HG03280 (cell line): ENCODE results near the gene STK35.

Experiments
- ATAC-seq: cut with Tn5 transposase; IDR thresholded peaks from one replicate; pipeline ENCODE4 v1.9.1; 2021; ENCODE audit warnings: mild to moderate bottlenecking, moderate library complexity; ENCODE audit not compliant: unreplicated experiment

STK35 gene

DNA sequence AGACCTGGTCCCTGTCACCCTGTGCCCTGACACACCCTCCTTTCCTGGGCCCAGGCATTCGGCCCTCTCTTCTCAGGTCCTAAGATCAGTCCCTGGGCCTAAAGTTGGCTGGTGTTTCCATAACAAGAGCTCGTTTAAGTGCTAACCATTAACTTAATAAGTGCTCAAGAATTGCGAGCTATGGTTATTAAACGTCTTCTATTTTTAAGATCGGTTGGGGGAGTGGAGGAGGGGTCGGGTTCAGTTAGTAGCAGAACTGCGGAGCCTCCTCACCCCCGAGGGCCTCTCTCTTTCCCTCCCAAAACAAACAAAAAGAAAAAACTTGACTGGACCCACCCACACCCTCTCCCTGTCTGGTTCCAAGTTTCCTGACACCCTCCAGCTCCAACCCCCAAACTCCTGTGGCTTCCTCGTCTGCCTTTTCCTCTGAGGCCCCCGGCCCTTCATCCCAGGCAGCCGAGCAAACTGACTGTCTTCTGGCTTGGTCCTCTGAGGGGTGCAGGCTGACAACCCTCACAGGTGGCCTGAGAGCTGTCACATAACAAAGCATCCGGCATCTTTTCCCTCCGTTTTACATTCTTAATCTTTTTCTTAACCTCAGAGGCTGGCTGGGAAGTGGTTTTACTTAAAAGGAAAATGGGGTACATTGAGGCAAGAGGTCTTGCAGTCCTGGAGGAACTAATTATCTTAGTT, 2.0 kb downstream of the STK35 start:
- ATAC-seq, result no peak

DNA sequence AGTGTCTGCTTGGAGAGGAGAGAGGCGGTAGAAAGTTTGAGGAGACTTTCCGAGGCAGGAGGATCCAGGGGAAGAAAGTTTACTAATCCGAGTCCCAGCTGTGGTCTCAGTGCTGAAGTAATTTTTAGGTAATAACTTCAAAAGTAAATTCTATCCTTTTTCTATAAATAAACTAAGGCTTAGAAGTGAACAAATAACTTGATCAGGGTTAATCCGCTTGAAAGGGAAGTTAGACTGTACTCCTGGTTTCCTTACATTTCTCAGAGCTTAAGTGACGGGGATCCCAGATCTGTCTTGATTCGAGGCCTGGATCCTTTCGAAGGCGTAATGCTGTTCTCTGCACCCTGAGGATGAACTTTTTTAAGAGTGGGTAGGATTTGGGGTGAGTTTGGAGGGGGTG, 2.6 kb downstream of the STK35 start:
- no peak for ATAC-seq

DNA sequence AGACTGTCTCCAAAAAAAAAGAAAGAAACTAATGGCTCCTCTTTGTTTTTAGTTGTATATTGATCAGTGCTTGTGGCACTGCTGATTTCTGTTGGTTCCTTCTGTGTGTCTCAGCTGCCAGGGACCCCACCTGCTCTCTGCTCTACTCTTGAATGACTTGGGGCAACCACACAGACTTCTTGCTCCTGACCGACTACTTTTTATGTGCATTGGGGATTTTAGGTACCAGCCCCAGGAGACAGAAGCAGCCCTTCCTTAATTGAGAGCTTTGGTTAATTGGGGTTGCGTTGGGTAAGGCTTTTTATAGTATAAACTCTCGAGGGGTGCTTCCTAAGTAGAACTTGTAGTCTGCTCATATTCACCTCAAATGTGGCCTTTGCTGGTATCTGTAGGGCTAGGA, 6.9 kb downstream of the STK35 start:
- ATAC-seq, result no peak

GRCh38 chr20:2108987-2109386, 7.4 kb downstream of the STK35 start:
- ATAC-seq, result no peak

- no peak for ATAC-seq
Observed at GRCh38 chr20:2109425-2110210, 8.0 kb downstream of the STK35 start.

GRCh38 chr20:2112910-2113309, 11.3 kb downstream of the STK35 start:
- no peak for ATAC-seq

DNA sequence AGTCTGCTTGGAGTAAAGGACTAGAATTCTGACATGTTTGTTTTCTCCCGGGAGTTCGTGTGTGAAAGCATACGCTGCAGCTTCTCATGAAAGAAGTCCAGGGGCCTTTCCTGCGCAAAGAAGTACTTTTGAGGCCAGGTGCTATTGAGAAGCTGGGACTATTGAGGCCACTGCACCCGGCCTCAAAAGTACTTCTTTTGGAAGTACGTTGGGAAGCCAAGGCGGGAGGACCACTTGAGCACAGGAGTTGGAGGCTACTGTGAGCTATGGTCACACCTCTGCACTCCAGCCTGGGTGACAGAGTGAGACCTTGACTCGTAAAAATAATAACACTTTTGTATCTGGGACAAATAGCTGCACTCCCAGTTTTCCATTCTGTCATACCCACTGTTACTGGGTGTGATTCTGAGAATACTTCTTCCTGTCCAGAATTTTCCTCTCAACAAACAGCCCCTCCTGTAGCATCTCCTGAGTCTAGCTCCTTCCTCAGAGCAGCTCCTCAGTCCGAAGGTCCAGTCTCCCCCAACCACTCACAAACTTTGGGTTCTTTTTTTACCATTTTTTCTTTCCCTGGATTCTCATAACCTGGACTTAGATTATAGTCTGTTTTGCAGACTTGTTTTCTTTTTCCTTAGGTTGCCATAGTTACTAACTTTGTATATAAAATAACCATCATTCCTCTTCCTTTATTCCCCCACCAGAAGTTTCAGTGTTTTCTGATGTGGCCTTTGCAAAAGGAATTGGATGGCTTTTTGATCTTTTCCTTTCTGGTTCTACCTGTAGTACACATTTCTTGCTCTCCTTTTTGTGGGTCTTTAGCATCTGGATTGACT, 12.7 kb downstream of the STK35 start:
- no peak for ATAC-seq

- no peak for ATAC-seq
Observed at GRCh38 chr20:2114990-2115681, 13.5 kb downstream of the STK35 start.

GRCh38 chr20:2116170-2116940, 14.7 kb downstream of the STK35 start:
- no peak for ATAC-seq

DNA sequence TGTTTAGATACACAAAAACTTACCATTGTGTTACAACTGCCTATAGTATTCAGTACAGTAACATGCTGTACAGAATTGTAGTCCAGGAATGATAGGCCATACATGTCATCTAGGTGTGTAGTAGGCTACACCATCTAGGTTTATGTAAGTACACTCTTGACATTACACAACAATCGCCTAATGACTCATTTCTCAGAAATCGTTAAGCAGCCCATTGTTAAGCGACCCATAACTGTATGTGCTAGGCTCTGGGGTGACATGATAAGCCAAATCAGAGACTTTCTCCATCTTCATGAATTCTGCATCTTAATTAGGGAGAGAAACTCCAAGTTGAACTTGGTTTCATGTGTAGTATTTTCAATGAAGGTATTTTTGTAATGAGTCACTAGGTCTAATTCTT, 17.2 kb downstream of the STK35 start:
- ATAC-seq, result no peak

GRCh38 chr20:2122936-2123335, 21.3 kb downstream of the STK35 start:
- no peak for ATAC-seq

DNA sequence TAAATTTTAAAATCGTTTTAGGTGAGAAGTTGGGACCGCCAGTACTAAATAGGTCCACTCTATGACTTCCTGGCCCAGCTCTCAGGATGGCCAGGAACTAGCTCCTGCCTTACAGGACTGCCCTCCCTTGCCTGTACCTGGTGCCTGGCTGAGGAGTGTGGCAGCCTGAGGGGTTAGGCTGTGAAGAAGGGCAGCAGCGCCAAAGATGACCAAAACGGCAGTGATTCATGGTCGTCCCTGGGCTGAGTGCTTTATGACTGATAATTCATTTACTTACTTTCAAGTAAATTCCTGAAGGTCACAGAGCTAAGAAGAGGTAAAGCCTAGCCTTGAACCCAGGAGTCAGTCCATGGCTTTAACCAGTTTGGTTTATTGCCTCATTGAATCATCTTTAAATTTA, 22.1 kb downstream of the STK35 start:
- ATAC-seq, result no peak

- no peak for ATAC-seq
Observed at GRCh38 chr20:2124564-2125213, 23.1 kb downstream of the STK35 start.

- ATAC-seq, result no peak
Observed at GRCh38 chr20:2125474-2126112, 24.0 kb downstream of the STK35 start.

DNA sequence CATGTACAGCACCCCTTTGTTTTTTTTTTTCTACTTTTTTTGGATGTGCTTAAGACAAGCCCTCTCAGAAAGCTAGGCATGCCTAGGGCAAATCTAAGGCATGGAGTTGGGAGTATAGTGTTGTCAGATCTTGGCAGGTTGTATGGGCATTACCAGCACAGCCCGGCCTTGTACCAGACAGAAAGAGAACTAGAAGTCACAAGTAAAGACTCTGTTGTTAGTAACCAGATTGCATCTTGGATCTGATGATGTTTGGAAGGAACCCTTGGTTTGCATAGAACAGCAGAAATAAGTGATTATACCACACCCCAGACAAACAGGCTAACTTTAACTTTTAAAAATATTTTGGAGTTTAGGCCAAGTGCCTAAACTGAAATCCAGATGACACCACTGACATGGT, 25.6 kb downstream of the STK35 start:
- no peak for ATAC-seq

- ATAC-seq, result no peak
Observed at GRCh38 chr20:2128542-2128941, 26.9 kb downstream of the STK35 start.

DNA sequence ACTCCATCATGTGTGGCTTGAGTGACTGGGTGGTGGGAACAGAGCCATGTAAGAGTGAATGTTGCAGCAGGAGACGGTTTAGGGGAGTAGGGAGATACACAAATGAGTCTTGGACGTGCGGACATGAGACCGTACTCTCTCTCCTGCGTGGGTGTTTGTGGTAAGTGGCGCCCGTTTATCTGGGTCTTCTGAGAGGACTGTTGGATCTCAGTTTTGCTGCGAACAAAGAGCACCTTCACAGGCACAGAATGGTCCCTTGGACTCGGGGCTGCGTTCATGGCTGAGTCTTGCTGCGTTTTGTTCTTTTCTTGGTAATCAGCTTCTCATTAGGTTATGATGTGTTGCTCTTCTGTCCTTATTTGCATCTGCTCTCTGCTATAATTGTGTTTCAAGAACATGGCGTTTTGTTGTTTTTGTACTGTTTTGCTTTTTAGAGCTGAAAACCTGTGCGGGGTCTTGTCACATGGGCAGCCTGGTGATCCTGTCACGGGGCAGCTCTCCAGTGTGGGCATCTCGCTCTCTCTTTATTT, 28.5 kb downstream of the STK35 start:
- no peak for ATAC-seq

DNA sequence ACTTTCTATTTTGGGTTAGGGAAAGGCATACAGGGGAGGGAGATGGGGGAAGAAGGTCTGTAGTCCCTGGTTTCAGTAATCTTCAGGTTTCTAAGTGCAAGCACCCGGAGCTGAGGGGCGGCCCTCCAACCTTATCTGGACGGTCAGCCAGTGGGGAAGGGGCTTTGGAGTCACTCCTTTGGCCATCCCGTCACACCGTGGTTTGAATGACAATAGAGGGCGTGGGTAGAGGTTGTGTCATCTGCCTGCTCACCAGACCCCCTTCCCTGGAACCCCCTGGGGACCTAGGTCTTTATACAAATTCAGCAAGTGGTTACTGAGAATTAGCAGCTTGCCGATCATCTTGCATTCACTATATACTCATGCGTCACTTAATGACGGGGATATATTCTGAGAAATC, 29.1 kb downstream of the STK35 start:
- ATAC-seq, result no peak

GRCh38 chr20:2131366-2131765, 29.7 kb downstream of the STK35 start:
- no peak for ATAC-seq
